K562 (cell line): Measurements from ENCODE around the gene FHDC1. TPM values are rescaled to one million over a fixed set of nuclear protein-coding genes. Genes with fewer than 3 reads are reported as not detected.

ENCODE experiments used
- ATAC-seq: fragments of 200-7000 bp; cut with Tn5 transposase; 3 replicates; pipeline ENCODE4 v1.9.1; 2020; ENCODE audit warnings: moderate library complexity
- BruUV-seq: library from RNA; stranded (reverse); fragments of 400-500 nt; replicated peaks from 2 replicates; lab custom pipeline; 2021; lab: Mats Ljungman, UMichigan
- CTCF ChIA-PET: fragments of 300-600 bp; formaldehyde crosslinking; extraction: SDS; loops from one replicate; lab custom pipeline; 2021; ENCODE audit warnings: low intra/inter-chr PET ratio; lab: Yijun Ruan, JAX
- POLR2A ChIA-PET: fragments of 300-600, 350-650 bp; sonication (Branson Sonifier 250); formaldehyde crosslinking; extraction: SDS; loops from one replicate; lab custom pipeline; 2021; ENCODE audit warnings: antibody characterized with exemption, inconsistent platforms; lab: Yijun Ruan, JAX
- DNase-seq, 4 experiments: peaks; one replicate each; pipeline versions ENCODE4 v3.0.0 to v3.0.0-alpha.2; 2011 to 2018; ENCODE audit warnings: low spot score in 3 of 4, mixed read lengths in 3 of 4; ENCODE audit errors: extremely low read depth in 1 of 4
- FAIRE-seq: peaks from 2 replicates; lab custom pipeline; 2011; peaks lifted over from hg19 to GRCh38; lab: Jason Lieb, UNC
- H2AFZ ChIP-seq: 2 replicates; pipeline ENCODE4 v1.6.0; 2011; ENCODE audit warnings: low read depth, low read length, control low read depth, inconsistent platforms
- H3K27ac ChIP-seq: fragments of 200-600 bp; 3 replicates; pipeline ENCODE4 v1.8.0; 2011; ENCODE audit warnings: low read depth, mild to moderate bottlenecking, control low read depth, inconsistent platforms, low read length, moderate library complexity, mixed read lengths; ENCODE audit errors: extremely low read depth
- H3K27me3 ChIP-seq, 2 experiments: fragments of 300-600 bp in 1 of 2; 2 replicates in 1 of 2; 3 replicates in 1 of 2; pipeline versions ENCODE4 v1.6.0 to v1.8.0; 2011; ENCODE audit warnings: inconsistent platforms in 2 of 2, low read length in 2 of 2, mild to moderate bottlenecking in 1 of 2, mixed read lengths in 1 of 2, moderate library complexity in 1 of 2; ENCODE audit not compliant: control insufficient read depth in 2 of 2, insufficient read depth in 2 of 2
- H3K36me3 ChIP-seq: fragments of 300-600 bp; 3 replicates; pipeline ENCODE4 v1.8.0; 2011; ENCODE audit warnings: mild to moderate bottlenecking, low read length, inconsistent platforms; ENCODE audit not compliant: control insufficient read depth, insufficient read depth
- H3K4me1 ChIP-seq, 2 experiments: fragments of 200-600 bp in 1 of 2; replicated peaks in 1 of 2; 2 replicates in 1 of 2; 3 replicates in 1 of 2; pipeline versions ENCODE4 v1.5.1 to v1.8.0; 2011; ENCODE audit warnings: inconsistent platforms in 2 of 2, low read length in 2 of 2, mild to moderate bottlenecking in 1 of 2, mixed read lengths in 1 of 2, moderate library complexity in 1 of 2; ENCODE audit not compliant: control insufficient read depth in 2 of 2, insufficient read depth in 2 of 2
- H3K4me2 ChIP-seq: 2 replicates; pipeline ENCODE4 v1.6.1; 2011; ENCODE audit warnings: low read length, control low read depth, inconsistent platforms, mixed read lengths; ENCODE audit not compliant: insufficient read depth
- H3K4me3 ChIP-seq: fragments of 200-600 bp; sonication (generic), shearing (Covaris generic); 2 replicates; pipeline ENCODE4 v1.5.1; 2016; ENCODE audit warnings: control low read depth, inconsistent platforms
- H3K79me2 ChIP-seq: fragments of 200-600 bp; 3 replicates; pipeline ENCODE4 v1.8.0; 2011; ENCODE audit warnings: low read length, inconsistent platforms; ENCODE audit not compliant: control insufficient read depth, insufficient read depth
- H3K9ac ChIP-seq, 2 experiments: 2 replicates each; pipeline versions ENCODE4 v1.6.0 to v1.6.1; 2011; ENCODE audit warnings: low read depth in 2 of 2, low read length in 2 of 2, control low read depth in 1 of 2, inconsistent platforms in 1 of 2, mild to moderate bottlenecking in 1 of 2, mixed read lengths in 1 of 2; ENCODE audit not compliant: insufficient read depth in 1 of 2
- H3K9me1 ChIP-seq: one replicate; pipeline ENCODE4 v1.6.0; 2011; ENCODE audit warnings: inconsistent platforms, mild to moderate bottlenecking, low read length, moderate library complexity; ENCODE audit not compliant: control insufficient read depth, insufficient read depth
- H3K9me3 ChIP-seq: replicated peaks from 2 replicates; pipeline ENCODE4 v1.5.1; 2011; ENCODE audit warnings: low read depth, low read length, inconsistent platforms; ENCODE audit not compliant: control insufficient read depth, insufficient read depth
- H4K20me1 ChIP-seq: replicated peaks from 2 replicates; pipeline ENCODE4 v1.6.1; 2011; ENCODE audit warnings: low read length, inconsistent platforms, mixed read lengths; ENCODE audit not compliant: control insufficient read depth, insufficient read depth
- ESRRB ChIP-seq: fragments of 250-450 bp; sonication (Bioruptor Pico); IDR thresholded peaks from 2 replicates; pipeline ENCODE4 v1.5.0; 2020; ENCODE audit warnings: mild to moderate bottlenecking, moderate library complexity, borderline replicate concordance
- GTF2E2 ChIP-seq: fragments of 200-800 bp; sonication (Bioruptor generic); IDR thresholded peaks from 2 replicates; pipeline ENCODE4 v1.6.1; 2016; ENCODE audit warnings: missing genetic modification characterization, missing compliant biosample characterization
- HCFC1 ChIP-seq: IDR thresholded peaks from 2 replicates; pipeline ENCODE4 v1.6.1; 2012; ENCODE audit warnings: low read depth, low read length, improper control_type of control experiment
- HDAC2 ChIP-seq: fragments of 450-650 bp; IDR thresholded peaks from 2 replicates; pipeline ENCODE4 v1.6.1; 2016; ENCODE audit warnings: mild to moderate bottlenecking
- MBD2 ChIP-seq: sonication (generic); IDR thresholded peaks from 2 replicates; pipeline ENCODE4 v1.6.1; 2016; ENCODE audit warnings: low read depth, borderline replicate concordance
- ZNF165 ChIP-seq: fragments of 250-450 bp; sonication (Bioruptor Pico); IDR thresholded peaks from 2 replicates; pipeline ENCODE4 v1.4.0; 2020; ENCODE audit warnings: borderline replicate concordance
- ZNF197 ChIP-seq: fragments of 200-800 bp; sonication (Bioruptor generic); IDR thresholded peaks from 2 replicates; pipeline ENCODE4 v1.6.1; 2016; ENCODE audit warnings: low read depth, missing genetic modification characterization, missing compliant biosample characterization
- ZNF24 ChIP-seq: fragments of 450-650 bp; IDR thresholded peaks from 2 replicates; pipeline ENCODE4 v1.6.1; 2016
- WGBS: fragments of 100-300 bp; shearing (Covaris generic); methylation state at CpG from one replicate; pipeline ENCODE4 v1.1.6; 2016; ENCODE audit warnings: low coverage, mixed read lengths; ENCODE audit not compliant: insufficient coverage; ENCODE audit errors: missing lambda C conversion rate; 5-methylcytosine and 5-hydroxymethylcytosine counted together
- in situ Hi-C: fragments of 300-500 bp; cut with MboI; formaldehyde crosslinking; loops from 4 replicates; pipeline ENCODE4 v1.15.0; 2018; ENCODE audit warnings: inconsistent platforms, mixed read lengths
- intact Hi-C: fragments of 100-400 bp; cut with micrococcal nuclease; formaldehyde crosslinking; loops from 2 replicates; pipeline ENCODE4 v1.14.2; 2022
- polyA plus RNA-seq, 8 experiments: library from polyadenylated mRNA; depleted of rRNA in 4 of 8; stranded (reverse) in 5 of 8; unstranded in 3 of 8; fragments of >200 nt; fragmentation: Nextera tagmentation in 2 of 8; fragmentation: Illumina TruSeq in 1 of 8; extraction: Ambion mirVana in 2 of 8; extraction: Trizol in 1 of 8; gene quantifications; 2 replicates each; pipeline versions ENCODE4 v1.2.1 to v1.2.3, GENCODE V29; 2011 to 2014; ENCODE audit warnings: inconsistent platforms in 1 of 8, missing spikeins in 1 of 8
- total RNA-seq, 7 experiments: library from RNA; depleted of rRNA in 6 of 7; stranded (reverse); fragments of >200 nt in 6 of 7; fragmentation: Illumina TruSeq in 2 of 7; extraction: Trizol in 2 of 7; gene quantifications; 2 replicates each; pipeline versions ENCODE4 v1.2.1 to v1.2.3, GENCODE V29; 2011 to 2021; ENCODE audit warnings: low replicate concordance in 1 of 7
- TF ChIP-seq, protein P1 (sequence below): fragments of 450-650 bp; formaldehyde crosslinking; IDR thresholded peaks from 2 replicates; pipeline ENCODE4 v1.4.0; 2020; ENCODE audit warnings: mild to moderate bottlenecking

Gene FHDC1
- total and polyA plus RNA-seq, 9 of the 15 experiments (the other 6 are each of a cell fraction or from before 2014, with no cell fraction given) = 0.01 to 0.43 (median 0.07) TPM

- POLR2A ChIA-PET = no interaction called here
- intact Hi-C loops = no loop called here
- H3K36me3 ChIP-seq = no peaks in the 10 kb centered on the region
Measured at GRCh38 chr4:152964335-152964734, 28.2 kb downstream of the FHDC1 start.

DNA sequence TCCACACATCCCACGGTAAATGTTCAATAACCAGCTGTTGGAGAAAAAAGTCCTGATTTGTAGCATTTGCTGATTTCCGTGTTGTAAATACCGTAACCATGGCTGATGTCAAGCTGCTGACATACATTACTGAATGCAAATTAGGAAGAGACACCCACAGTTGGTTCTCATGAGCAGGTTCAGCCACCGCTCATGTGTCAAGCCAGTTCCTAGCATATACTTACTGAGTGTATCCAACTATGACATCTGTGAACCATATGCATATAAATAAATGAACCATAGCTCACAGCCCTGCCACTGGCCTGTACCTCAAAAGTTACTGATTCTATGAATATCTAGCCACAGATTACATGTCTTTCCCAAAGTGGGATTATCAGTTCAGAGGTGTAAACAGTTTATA, 29.5 kb downstream of the FHDC1 start:
- H3K79me2 ChIP-seq = no peaks in the 10 kb centered on the region
- BruUV-seq = no TSS peak
- DNase-seq (no peak), ATAC-seq (no peak), FAIRE-seq (no peak)
- H4K20me1 ChIP-seq = no peaks in the 10 kb centered on the region
- H3K9ac ChIP-seq = no peak overlapping the region
- H2AFZ ChIP-seq = no peak overlapping the region
- H3K9me1 ChIP-seq = no peaks in the 10 kb centered on the region
- H3K4me1 ChIP-seq = peaks cover 0 to 10% of the 10 kb centered on the region in 2 experiments; a peak in 3 of 5 replicates
- no peaks in the 10 kb centered on the region for H3K36me3 ChIP-seq
- WGBS = 33% methylated on average over 4 of the region's 4 CpGs
- CTCF ChIA-PET = no interaction called here
- in situ Hi-C loops = no loop called here
- intact Hi-C loops = no loop called here
- no peak overlapping the region for H3K4me2 ChIP-seq
- POLR2A ChIA-PET = no interaction called here
- H3K27ac ChIP-seq = no peak overlapping the region
- H3K9me3 ChIP-seq = no peaks in the 10 kb centered on the region; the same call in 1 of the 2 replicates
- no peak overlapping the region for H3K4me3 ChIP-seq
- no peak for TF ChIP-seq ESRRB
- TF ChIP-seq HDAC2 = no peak
- TF ChIP-seq ZNF24 = no peak
- H3K27me3 ChIP-seq = no peaks in the 10 kb centered on the region; a peak in 1 of 5 replicates

More at GRCh38 chr4:152964335-152964734, 28.2 kb downstream of the FHDC1 start:
- Histone ChIP-seq H3K9ac (no peak overlapping the region), H4K20me1 (no peaks in the 10 kb centered on the region), H3K4me3 (no peak overlapping the region), H3K27ac (no peak overlapping the region), H3K9me3 (no peaks in the 10 kb centered on the region; the same call in 1 of the 2 replicates), H3K79me2 (no peaks in the 10 kb centered on the region), H3K9me1 (no peaks in the 10 kb centered on the region), H3K4me2 (no peak overlapping the region), H3K27me3 (no peaks in the 10 kb centered on the region; a peak in 1 of 5 replicates), H3K4me1 (peaks cover 0 to 10% of the 10 kb centered on the region in 2 experiments; a peak in 3 of 5 replicates), H2AFZ (no peak overlapping the region)
- 36% methylated on average over 4 of the region's 4 CpGs for WGBS
- BruUV-seq = no TSS peak
- TF ChIP-seq HCFC1 = no peak
- TF ChIP-seq, protein P1, sequence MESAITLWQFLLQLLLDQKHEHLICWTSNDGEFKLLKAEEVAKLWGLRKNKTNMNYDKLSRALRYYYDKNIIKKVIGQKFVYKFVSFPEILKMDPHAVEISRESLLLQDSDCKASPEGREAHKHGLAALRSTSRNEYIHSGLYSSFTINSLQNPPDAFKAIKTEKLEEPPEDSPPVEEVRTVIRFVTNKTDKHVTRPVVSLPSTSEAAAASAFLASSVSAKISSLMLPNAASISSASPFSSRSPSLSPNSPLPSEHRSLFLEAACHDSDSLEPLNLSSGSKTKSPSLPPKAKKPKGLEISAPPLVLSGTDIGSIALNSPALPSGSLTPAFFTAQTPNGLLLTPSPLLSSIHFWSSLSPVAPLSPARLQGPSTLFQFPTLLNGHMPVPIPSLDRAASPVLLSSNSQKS (CRISPR knock-in tag) = no peak
- no peak for TF ChIP-seq ZNF165 (CRISPR knock-in tag)
- no peak for TF ChIP-seq ZNF197 (CRISPR knock-in tag)
- TF ChIP-seq MBD2 = no peak
- TF ChIP-seq GTF2E2 (tag) = no peak
- ATAC-seq (no peak), FAIRE-seq (no peak), DNase-seq (no peak)
- in situ Hi-C loops = no loop called here
- CTCF ChIA-PET = no interaction called here
